IMR-90 (cell line): Measurements from ENCODE around the gene ATP5ME. TPM values are rescaled to one million over a fixed set of nuclear protein-coding genes. Genes with fewer than 3 reads are reported as not detected.

Experiments used
- ATAC-seq: fragments of 200-7000 bp; cut with Tn5 transposase; 2 replicates; pipeline ENCODE4 v1.9.1; 2020; ENCODE audit warnings: low read depth, mild to moderate bottlenecking, moderate library complexity
- BruUV-seq: library from RNA; stranded (reverse); fragments of 400-500 nt; replicated peaks from 2 replicates; lab custom pipeline; 2021; lab: Mats Ljungman, UMichigan
- CTCF ChIA-PET: fragments of 300-600 bp; formaldehyde crosslinking; extraction: SDS; loops from one replicate; lab custom pipeline; 2021; ENCODE audit warnings: antibody characterized with exemption; lab: Yijun Ruan, JAX
- POLR2A ChIA-PET: fragments of 300-600 bp; sonication (Branson Sonifier 250); formaldehyde crosslinking; loops from one replicate; lab custom pipeline; 2022; ENCODE audit warnings: antibody characterized with exemption; ENCODE audit not compliant: unreplicated experiment; lab: Charles Lee
- DNase-seq: peaks from one replicate; pipeline ENCODE4 v3.0.0; 2013
- H2AFZ ChIP-seq: replicated peaks from 2 replicates; pipeline ENCODE3; 2013; ENCODE audit warnings: low read length, mild to moderate bottlenecking; ENCODE audit not compliant: poor library complexity
- H2AK5ac ChIP-seq: 2 replicates; pipeline ENCODE4 v1.6.1; 2013; ENCODE audit warnings: low read depth, low read length, inconsistent platforms
- H2AK9ac ChIP-seq: replicated peaks from 2 replicates; pipeline ENCODE3; 2013; ENCODE audit warnings: mild to moderate bottlenecking, low read depth, low read length, moderate library complexity; ENCODE audit not compliant: poor library complexity
- H2BK120ac ChIP-seq: 2 replicates; pipeline ENCODE4 v1.6.1; 2013; ENCODE audit warnings: low read depth, low read length, inconsistent platforms
- H2BK15ac ChIP-seq: 3 replicates; pipeline ENCODE4 v1.6.1; 2013; ENCODE audit warnings: low read depth, low read length, inconsistent platforms
- H2BK20ac ChIP-seq: 2 replicates; pipeline ENCODE4 v1.6.1; 2013; ENCODE audit warnings: low read depth, mild to moderate bottlenecking, inconsistent platforms, low read length, moderate library complexity
- H2BK5ac ChIP-seq: 2 replicates; pipeline ENCODE4 v1.6.1; 2013; ENCODE audit warnings: mild to moderate bottlenecking, low read depth, low read length, inconsistent platforms; ENCODE audit not compliant: poor library complexity, severe bottlenecking
- H3K14ac ChIP-seq: replicated peaks from 2 replicates; pipeline ENCODE4 v1.6.1; 2013; ENCODE audit warnings: low read depth, low read length, inconsistent platforms
- H3K18ac ChIP-seq: 2 replicates; pipeline ENCODE4 v1.6.1; 2013; ENCODE audit warnings: low read depth, low read length, control low read depth
- H3K23ac ChIP-seq: 2 replicates; pipeline ENCODE4 v1.6.1; 2013; ENCODE audit warnings: low read depth, low read length, inconsistent platforms
- H3K27ac ChIP-seq: 2 replicates; pipeline ENCODE4 v1.5.1; 2013; ENCODE audit warnings: mild to moderate bottlenecking, control low read depth, low read length; ENCODE audit not compliant: insufficient read depth
- H3K27me3 ChIP-seq: 2 replicates; pipeline ENCODE4 v1.6.1; 2013; ENCODE audit warnings: low read length; ENCODE audit not compliant: control insufficient read depth, insufficient read depth
- H3K36me3 ChIP-seq: 2 replicates; pipeline ENCODE4 v1.6.1; 2013; ENCODE audit warnings: low read length, mixed read lengths; ENCODE audit not compliant: control insufficient read depth, insufficient read depth
- H3K4ac ChIP-seq: 2 replicates; pipeline ENCODE4 v1.6.1; 2013; ENCODE audit warnings: low read depth, low read length, inconsistent platforms
- H3K4me1 ChIP-seq: 2 replicates; pipeline ENCODE4 v1.6.1; 2013; ENCODE audit warnings: low read length, mixed read lengths; ENCODE audit not compliant: control insufficient read depth, insufficient read depth
- H3K4me2 ChIP-seq: 2 replicates; pipeline ENCODE4 v1.6.1; 2013; ENCODE audit warnings: low read depth, mild to moderate bottlenecking, control low read depth, low read length, moderate library complexity
- H3K4me3 ChIP-seq: 2 replicates; pipeline ENCODE4 v1.5.1; 2013; ENCODE audit warnings: low read depth, mild to moderate bottlenecking, control low read depth, low read length, moderate library complexity; ENCODE audit not compliant: insufficient read depth
- H3K56ac ChIP-seq: 2 replicates; pipeline ENCODE4 v1.6.1; 2013; ENCODE audit warnings: low read length, inconsistent platforms; ENCODE audit not compliant: insufficient read depth; ENCODE audit errors: extremely low read depth
- H3K79me1 ChIP-seq, 2 experiments: 2 replicates each; pipeline ENCODE4 v1.6.1; 2013; ENCODE audit warnings: low read length in 2 of 2, inconsistent platforms in 1 of 2, low read depth in 1 of 2
- H3K9ac ChIP-seq: 2 replicates; pipeline ENCODE4 v1.6.1; 2013; ENCODE audit warnings: low read depth, low read length, control low read depth
- H3K9me1 ChIP-seq: 2 replicates; pipeline ENCODE4 v1.6.1; 2013; ENCODE audit warnings: low read length, inconsistent platforms; ENCODE audit not compliant: insufficient read depth
- H3K9me3 ChIP-seq: 2 replicates; pipeline ENCODE4 v1.6.1; 2013; ENCODE audit warnings: low read length; ENCODE audit not compliant: control insufficient read depth, insufficient read depth
- H4K20me1 ChIP-seq: 2 replicates; pipeline ENCODE4 v1.6.1; 2013; ENCODE audit warnings: low read length, inconsistent platforms; ENCODE audit not compliant: insufficient read depth
- H4K5ac ChIP-seq: 2 replicates; pipeline ENCODE4 v1.6.1; 2013; ENCODE audit warnings: mild to moderate bottlenecking, low read depth, low read length, control low read depth
- H4K8ac ChIP-seq, 2 experiments: 2 replicates each; pipeline ENCODE4 v1.6.1; 2013; ENCODE audit warnings: low read depth in 2 of 2, low read length in 2 of 2, control low read depth in 1 of 2, inconsistent platforms in 1 of 2
- H4K91ac ChIP-seq: 2 replicates; pipeline ENCODE4 v1.6.1; 2013; ENCODE audit warnings: low read depth, low read length, inconsistent platforms; ENCODE audit not compliant: insufficient read depth
- BHLHE40 ChIP-seq: fragments of 150-350 bp; IDR thresholded peaks from 2 replicates; pipeline ENCODE4 v1.6.1; 2016; ENCODE audit warnings: mild to moderate bottlenecking, low read depth, low read length
- CEBPB ChIP-seq: IDR thresholded peaks from 2 replicates; pipeline ENCODE4 v1.6.1; 2012; ENCODE audit warnings: low read depth, low read length, improper control_type of control experiment
- CHD1 ChIP-seq: IDR thresholded peaks from 2 replicates; pipeline ENCODE4 v1.6.1; 2012; ENCODE audit warnings: low read depth, low read length, improper control_type of control experiment
- CTCF ChIP-seq: conservative IDR thresholded peaks from 2 replicates; pipeline ENCODE4 v1.5.1; 2012; ENCODE audit warnings: mild to moderate bottlenecking, low read depth, low read length, improper control_type of control experiment
- ELK1 ChIP-seq: fragments of 150-350 bp; IDR thresholded peaks from 2 replicates; pipeline ENCODE4 v1.6.1; 2016; ENCODE audit warnings: low read depth, mild to moderate bottlenecking, low read length, moderate library complexity, borderline replicate concordance
- FOS ChIP-seq: fragments of 150-350 bp; IDR thresholded peaks from 2 replicates; pipeline ENCODE4 v1.6.1; 2016; ENCODE audit warnings: low read depth, low read length
- MAFK ChIP-seq: IDR thresholded peaks from 2 replicates; pipeline ENCODE4 v1.6.1; 2012; ENCODE audit warnings: low read depth, low read length, improper control_type of control experiment
- MAZ ChIP-seq: IDR thresholded peaks from 2 replicates; pipeline ENCODE4 v1.6.1; 2012; ENCODE audit warnings: low read depth, mild to moderate bottlenecking, low read length, improper control_type of control experiment, moderate library complexity, borderline replicate concordance
- MXI1 ChIP-seq: IDR thresholded peaks from 2 replicates; pipeline ENCODE4 v1.6.1; 2012; ENCODE audit warnings: low read depth, mild to moderate bottlenecking, low read length, moderate library complexity, borderline replicate concordance
- NFE2L2 ChIP-seq: fragments of 150-350 bp; IDR thresholded peaks from 2 replicates; pipeline ENCODE4 v1.6.1; 2016; ENCODE audit warnings: low read depth, mild to moderate bottlenecking, low read length
- POLR2A ChIP-seq: IDR thresholded peaks from 2 replicates; pipeline ENCODE4 v1.6.1; 2012; ENCODE audit warnings: mild to moderate bottlenecking, low read depth, low read length
- RAD21 ChIP-seq: IDR thresholded peaks from 2 replicates; pipeline ENCODE4 v1.6.1; 2012; ENCODE audit warnings: low read length, improper control_type of control experiment
- RFX5 ChIP-seq: IDR thresholded peaks from 2 replicates; pipeline ENCODE4 v1.8.0; 2012; ENCODE audit warnings: low read depth, mild to moderate bottlenecking, low read length, moderate library complexity
- SMC3 ChIP-seq: fragments of 150-350 bp; IDR thresholded peaks from 2 replicates; pipeline ENCODE4 v1.6.1; 2016; ENCODE audit warnings: low read depth, mild to moderate bottlenecking, antibody characterized with exemption, low read length, moderate library complexity
- USF2 ChIP-seq: fragments of 150-350 bp; IDR thresholded peaks from 2 replicates; pipeline ENCODE4 v1.6.1; 2017; ENCODE audit warnings: mild to moderate bottlenecking, antibody characterized with exemption, low read length, low read depth
- WGBS, 2 experiments: methylation state at CpG; one replicate each; pipeline versions ENCODE4 v1.1.5 to v1.1.7; 2013; ENCODE audit warnings: missing lambda C conversion rate in 2 of 2; ENCODE audit not compliant: insufficient read length in 1 of 2; ENCODE audit errors: extremely low coverage in 2 of 2; 5-methylcytosine and 5-hydroxymethylcytosine counted together
- dilution Hi-C: fragments of 300-500 bp; cut with HindIII; formaldehyde crosslinking; loops from one replicate; pipeline ENCODE4 v1.14.3; 2018; ENCODE audit warnings: low sequenced_read_pairs; ENCODE audit not compliant: unreplicated experiment
- in situ Hi-C: fragments of 300-500 bp; cut with MboI; formaldehyde crosslinking; loops from 3 replicates; pipeline ENCODE4 v1.14.3; 2019; ENCODE audit warnings: low sequenced_read_pairs, inconsistent platforms, mixed read lengths
- intact Hi-C: fragments of 100-400 bp; cut with micrococcal nuclease; formaldehyde crosslinking; loops from 2 replicates; pipeline ENCODE4 v1.10.0; 2022
- polyA plus RNA-seq, 3 experiments: library from polyadenylated mRNA; depleted of rRNA; stranded (reverse); fragments of >200 nt; gene quantifications; 2 replicates each; pipeline ENCODE4 v1.2.3, GENCODE V29; 2012; ENCODE audit warnings: low replicate concordance in 1 of 3
- total RNA-seq: library from RNA; depleted of rRNA; stranded (reverse); fragments of >200 nt; gene quantifications from 2 replicates; pipeline ENCODE4 v1.2.3, GENCODE V29; 2012

The ATP5ME gene
- total and polyA plus RNA-seq, 2 of the 4 experiments (the other 2 are of a cell fraction) = 39.3 to 603 TPM

- no peak overlapping the region for H2AFZ ChIP-seq
- CTCF ChIA-PET = no interaction called here
- no peak overlapping the region for H2AK5ac ChIP-seq
- H3K23ac ChIP-seq = no peak overlapping the region
- H2BK120ac ChIP-seq = no peak overlapping the region
- H3K56ac ChIP-seq = no peak overlapping the region
- no peak overlapping the region for H3K4me3 ChIP-seq
- WGBS, 2 experiments = 49% methylated on average over 10 of the region's 20 CpGs; no CpG with 5 or more reads in 1 of the 2 experiments
- H2BK5ac ChIP-seq = no peak overlapping the region
- POLR2A ChIA-PET = no interaction called here
- in situ Hi-C loops (no loop called here), dilution Hi-C loops (no loop called here), intact Hi-C loops (no loop called here)
- no peaks in the 10 kb centered on the region for H4K20me1 ChIP-seq
- ATAC-seq (no peak), DNase-seq (no peak)
- H3K9ac ChIP-seq = no peak overlapping the region
- no peak overlapping the region for H4K8ac ChIP-seq
- H2BK15ac ChIP-seq = no peak overlapping the region
- H2AK9ac ChIP-seq = no peak overlapping the region
- H4K91ac ChIP-seq = no peak overlapping the region
- H3K4me2 ChIP-seq = no peak overlapping the region
- H3K79me1 ChIP-seq = no peaks in the 10 kb centered on the region
- no peaks in the 10 kb centered on the region for H3K9me1 ChIP-seq
- no peak overlapping the region for H3K27ac ChIP-seq
- TF ChIP-seq RFX5 (no peak), FOS (no peak), CTCF (no peak), POLR2A (no peak), MAZ (no peak), RAD21 (no peak), MXI1 (no peak), BHLHE40 (no peak), MAFK (no peak), USF2 (no peak), SMC3 (no peak), NFE2L2 (no peak), CEBPB (no peak), ELK1 (no peak), CHD1 (no peak)
- H3K4ac ChIP-seq = no peak overlapping the region
- peaks cover 21% of the 10 kb centered on the region for H3K9me3 ChIP-seq
- BruUV-seq = no TSS peak
- H3K18ac ChIP-seq = no peak overlapping the region
- no peaks in the 10 kb centered on the region for H3K36me3 ChIP-seq
- no peak overlapping the region for H3K14ac ChIP-seq
- H3K27me3 ChIP-seq = no peaks in the 10 kb centered on the region
- no peaks in the 10 kb centered on the region for H3K4me1 ChIP-seq
- no peak overlapping the region for H4K5ac ChIP-seq
- no peak overlapping the region for H2BK20ac ChIP-seq
Observed at GRCh38 chr4:629915-630641, 44.0 kb downstream of the ATP5ME start.
